Esophagus muscularis mucosa (tissue), 4 donors: ENCODE data around the gene MED13L. TPM values are rescaled to one million over a fixed set of nuclear protein-coding genes. Genes with fewer than 3 reads are reported as not detected.

ENCODE experiments used
- DNase-seq: peaks from one replicate; pipeline ENCODE4 v3.0.0-alpha.2; 2017; ENCODE audit errors: extremely low spot score
- H3K27ac ChIP-seq, 4 donors: fragments of 200-600 bp; sonication (generic); replicated peaks in 1 of 4; 1 replicate in 3 of 4; 2 replicates in 1 of 4; pipeline ENCODE4 v1.5.1; 2016 to 2019; ENCODE audit warnings: mild to moderate bottlenecking in 1 of 4
- H3K27me3 ChIP-seq, 4 donors: fragments of 200-600 bp; sonication (generic); one replicate each; pipeline versions ENCODE4 v1.5.1 to v1.6.0; 2016 to 2019
- H3K36me3 ChIP-seq, 4 donors: fragments of 200-600 bp; sonication (generic); one replicate each; pipeline ENCODE4 v1.5.1; 2016 to 2019
- H3K4me1 ChIP-seq, 4 donors: fragments of 200-600 bp; sonication (generic); one replicate each; pipeline ENCODE4 v1.5.1; 2016 to 2019
- H3K4me3 ChIP-seq, 4 donors: fragments of 200-600 bp; sonication (generic); 1 replicate in 2 of 4; 2 replicates in 2 of 4; pipeline ENCODE4 v1.5.1; 2016 to 2019; ENCODE audit warnings: mild to moderate bottlenecking in 4 of 4, moderate library complexity in 1 of 4
- H3K9me3 ChIP-seq, 4 donors: fragments of 200-600 bp; sonication (generic); 1 replicate in 3 of 4; 2 replicates in 1 of 4; pipeline ENCODE4 v1.5.1; 2016 to 2019
- EP300 ChIP-seq: sonication (generic); formaldehyde crosslinking; IDR thresholded peaks from one replicate; pipeline ENCODE4 v1.6.1; 2017; ENCODE audit warnings: antibody characterized with exemption
- POLR2A ChIP-seq: fragments of 450-650 bp; IDR thresholded peaks from one replicate; pipeline ENCODE4 v1.6.1; 2017; ENCODE audit warnings: antibody characterized with exemption, moderate library complexity, mild to moderate bottlenecking, low read depth
- POLR2AphosphoS5 ChIP-seq, 2 donors: sonication (generic); formaldehyde crosslinking; IDR thresholded peaks; one replicate each; pipeline ENCODE4 v1.6.1; 2017; ENCODE audit warnings: antibody characterized with exemption in 2 of 2
- WGBS: methylation state at CpG from one replicate; pipeline ENCODE4 v1.1.5; 2018; 5-methylcytosine and 5-hydroxymethylcytosine counted together
- intact Hi-C: fragments of 100-400 bp; cut with DNase I; formaldehyde crosslinking; loops from one replicate; pipeline ENCODE4 v1.15.1; 2023
- total RNA-seq, 4 donors: library from RNA; depleted of rRNA; stranded (reverse); fragments of >200 nt; gene quantifications; one replicate each; pipeline versions ENCODE4 v1.1.0 to v1.2.1, GENCODE V29; 2016
- TF ChIP-seq, protein P1 (sequence below), 3 experiments: fragments of 200-600 bp in 2 of 3; fragments of 450-650 bp in 1 of 3; sonication (generic) in 2 of 3; IDR thresholded peaks; one replicate each; pipeline ENCODE4 v1.5.1; 2017 to 2019; ENCODE audit warnings: antibody characterized with exemption in 3 of 3, mild to moderate bottlenecking in 2 of 3, moderate library complexity in 1 of 3

Gene MED13L
- total RNA-seq, 4 donors from 2014 or later, result 141 to 350 (median 175) TPM

DNA sequence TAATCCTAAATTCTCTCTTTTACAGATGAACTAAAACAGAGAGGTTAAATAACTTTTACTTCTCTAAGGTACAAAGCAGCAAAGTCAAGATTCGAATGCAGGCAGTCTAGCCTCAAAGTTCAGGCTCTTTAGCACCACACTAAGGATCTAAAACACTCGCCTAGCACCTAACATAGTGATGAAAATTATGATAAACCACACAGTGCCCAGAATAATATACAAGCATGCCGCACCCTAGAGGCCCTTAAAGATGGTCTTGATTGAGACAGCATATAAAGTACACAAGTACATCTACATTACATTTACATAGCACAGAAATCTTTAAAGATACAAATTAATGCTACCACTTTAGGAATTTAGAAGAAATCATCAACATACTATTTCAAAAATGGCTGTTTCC lies 207.0 kb downstream of the MED13L start:
- TF ChIP-seq EP300 (no peak), POLR2A (no peak), POLR2AphosphoS5 (IDR thresholded peaks at IDR 0.05) (no peak)
- TF ChIP-seq, protein P1, sequence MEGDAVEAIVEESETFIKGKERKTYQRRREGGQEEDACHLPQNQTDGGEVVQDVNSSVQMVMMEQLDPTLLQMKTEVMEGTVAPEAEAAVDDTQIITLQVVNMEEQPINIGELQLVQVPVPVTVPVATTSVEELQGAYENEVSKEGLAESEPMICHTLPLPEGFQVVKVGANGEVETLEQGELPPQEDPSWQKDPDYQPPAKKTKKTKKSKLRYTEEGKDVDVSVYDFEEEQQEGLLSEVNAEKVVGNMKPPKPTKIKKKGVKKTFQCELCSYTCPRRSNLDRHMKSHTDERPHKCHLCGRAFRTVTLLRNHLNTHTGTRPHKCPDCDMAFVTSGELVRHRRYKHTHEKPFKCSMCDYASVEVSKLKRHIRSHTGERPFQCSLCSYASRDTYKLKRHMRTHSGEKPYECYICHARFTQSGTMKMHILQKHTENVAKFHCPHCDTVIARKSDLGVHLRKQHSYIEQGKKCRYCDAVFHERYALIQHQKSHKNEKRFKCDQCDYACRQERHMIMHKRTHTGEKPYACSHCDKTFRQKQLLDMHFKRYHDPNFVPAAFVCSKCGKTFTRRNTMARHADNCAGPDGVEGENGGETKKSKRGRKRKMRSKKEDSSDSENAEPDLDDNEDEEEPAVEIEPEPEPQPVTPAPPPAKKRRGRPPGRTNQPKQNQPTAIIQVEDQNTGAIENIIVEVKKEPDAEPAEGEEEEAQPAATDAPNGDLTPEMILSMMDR (IDR thresholded peaks at IDR 0.05), result no peak
- DNase-seq, result no peak
- Histone ChIP-seq H3K4me3 (no peak overlapping the region), H3K4me1 (peaks cover 38 to 56% (median 45%) of the 10 kb centered on the region in 4 donors), H3K9me3 (no peaks in the 10 kb centered on the region), H3K27me3 (no peaks in the 10 kb centered on the region), H3K36me3 (no peaks in the 10 kb centered on the region), H3K27ac (no peak overlapping the region)
- WGBS, result 96% methylated on average over 3 of the region's 3 CpGs
- intact Hi-C loops, result no loop called here

DNA sequence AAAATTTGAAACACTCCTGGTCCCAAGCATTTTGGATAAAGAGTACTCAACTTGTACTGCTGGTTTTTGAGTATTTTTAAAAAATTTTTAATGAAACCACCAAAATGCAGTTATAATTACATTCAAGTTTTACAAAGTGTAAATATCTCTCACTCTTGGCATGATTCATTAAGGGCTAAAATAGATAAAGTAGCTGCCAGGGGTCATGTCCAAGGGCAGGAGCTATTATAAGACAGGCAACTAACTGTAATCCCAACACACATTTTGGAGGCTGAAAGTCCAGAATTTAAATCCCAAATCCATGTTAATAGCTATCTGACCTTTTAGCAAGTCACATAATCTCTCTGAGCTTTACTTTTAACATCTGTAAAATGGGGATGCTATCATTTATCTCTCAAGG lies 207.6 kb downstream of the MED13L start:
- H3K36me3 ChIP-seq, result no peaks in the 10 kb centered on the region
- DNase-seq, result no peak
- H3K9me3 ChIP-seq, result no peaks in the 10 kb centered on the region
- H3K4me1 ChIP-seq, result peaks cover 43 to 61% (median 47%) of the 10 kb centered on the region in 4 donors
- H3K27ac ChIP-seq, result no peak overlapping the region
- H3K4me3 ChIP-seq, result no peak overlapping the region
- intact Hi-C loops, result no loop called here
- no peaks in the 10 kb centered on the region for H3K27me3 ChIP-seq
- TF ChIP-seq POLR2A (no peak), EP300 (no peak), POLR2AphosphoS5 (IDR thresholded peaks at IDR 0.05) (no peak)
- TF ChIP-seq, protein P1 (IDR thresholded peaks at IDR 0.05), result no peak

DNA sequence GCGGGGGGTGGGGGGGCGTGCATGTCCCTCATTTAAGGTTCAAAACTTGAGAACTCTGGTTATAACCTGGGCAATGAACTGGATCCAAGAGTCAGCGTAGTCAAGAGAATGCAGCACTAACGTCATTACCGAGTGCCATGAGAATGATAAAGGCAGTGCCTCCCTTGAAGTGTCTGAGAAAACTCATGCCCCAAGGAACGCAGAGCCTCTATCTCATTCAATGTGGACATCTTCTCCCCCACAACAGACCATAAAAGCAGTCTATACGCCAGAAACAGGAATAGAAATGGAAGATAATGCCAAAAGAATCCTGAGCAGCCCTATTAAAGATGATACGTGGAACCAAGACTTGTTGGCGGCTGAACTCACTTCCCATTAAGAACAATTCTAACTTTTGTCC lies 208.6 kb downstream of the MED13L start:
- no peaks in the 10 kb centered on the region for H3K27me3 ChIP-seq
- WGBS, result 92% methylated on average over 9 of the region's 9 CpGs
- TF ChIP-seq EP300, result no peak
- TF ChIP-seq, protein P1 (IDR thresholded peaks at IDR 0.05), result no peak
- TF ChIP-seq POLR2A, result no peak
- peaks cover 41 to 66% (median 50%) of the 10 kb centered on the region in 4 donors for H3K4me1 ChIP-seq
- intact Hi-C loops, result no loop called here
- no peaks in the 10 kb centered on the region for H3K36me3 ChIP-seq
- H3K9me3 ChIP-seq, result no peaks in the 10 kb centered on the region
- H3K4me3 ChIP-seq, result no peak overlapping the region
- H3K27ac ChIP-seq, result no peak overlapping the region
- no peak for DNase-seq

DNA sequence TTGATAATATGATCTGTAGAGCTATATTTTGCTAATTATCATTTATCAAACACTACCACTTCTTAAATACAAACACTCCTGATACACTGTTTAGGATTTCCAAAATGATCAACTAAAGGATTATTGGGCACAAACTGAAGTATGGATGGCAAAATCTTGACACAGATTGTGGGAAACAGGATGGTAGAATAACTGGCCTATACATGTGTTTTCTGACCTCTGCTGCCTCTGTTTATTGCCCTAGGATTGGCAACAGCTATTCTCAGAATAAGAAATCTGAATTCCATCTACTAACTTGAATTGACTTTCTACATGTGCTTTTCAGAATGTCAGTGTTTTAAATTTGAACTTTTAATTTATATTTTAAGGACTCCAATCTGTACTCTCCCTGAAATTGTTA lies 209.1 kb downstream of the MED13L start:
- no peak for DNase-seq
- TF ChIP-seq POLR2AphosphoS5 (IDR thresholded peaks at IDR 0.05), result no peak
- TF ChIP-seq POLR2A, result no peak
- TF ChIP-seq, protein P1 (IDR thresholded peaks at IDR 0.05), result no peak
- no peak for TF ChIP-seq EP300
- Histone ChIP-seq H3K9me3 (no peaks in the 10 kb centered on the region), H3K27me3 (no peaks in the 10 kb centered on the region), H3K4me3 (no peak overlapping the region), H3K36me3 (no peaks in the 10 kb centered on the region), H3K27ac (no peak overlapping the region), H3K4me1 (peaks cover 46 to 71% (median 53%) of the 10 kb centered on the region in 4 donors)
- intact Hi-C loops, result no loop called here

DNA sequence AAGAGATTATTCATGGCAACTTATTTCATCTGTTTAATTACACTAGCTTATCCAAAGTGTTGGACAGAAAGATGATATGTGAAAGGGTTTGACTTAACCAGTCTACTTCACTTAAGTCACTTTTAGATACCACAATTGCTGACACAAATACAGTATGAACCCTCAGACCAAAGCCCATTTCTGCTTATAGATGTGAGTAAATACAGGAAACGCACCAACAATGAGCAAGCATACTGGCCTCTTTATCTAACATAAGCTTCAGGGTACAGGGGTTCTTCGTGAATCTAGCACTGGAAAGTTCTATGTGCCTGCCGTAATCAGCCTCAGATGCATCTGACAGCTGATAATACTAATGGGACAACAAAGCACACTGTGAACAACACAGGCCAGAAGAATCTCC lies 209.6 kb downstream of the MED13L start:
- TF ChIP-seq EP300, result no peak
- TF ChIP-seq POLR2AphosphoS5 (IDR thresholded peaks at IDR 0.05), result no peak
- intact Hi-C loops, result no loop called here
- Histone ChIP-seq H3K27ac (no peak overlapping the region), H3K9me3 (no peaks in the 10 kb centered on the region), H3K4me3 (no peak overlapping the region), H3K36me3 (no peaks in the 10 kb centered on the region), H3K27me3 (no peaks in the 10 kb centered on the region), H3K4me1 (peaks cover 50 to 76% (median 58%) of the 10 kb centered on the region in 4 donors)
- DNase-seq, result no peak
- 82% methylated on average over 3 of the region's 3 CpGs for WGBS
